GM12873 (cell line): ENCODE measurements around the gene SAFB.

Experiments used
- TF ChIP-seq, protein P1 (sequence below): IDR thresholded peaks from 2 replicates; pipeline ENCODE4 v1.5.1; 2012; ENCODE audit warnings: low read depth, mild to moderate bottlenecking, moderate library complexity, low read length, control low read depth; ENCODE audit not compliant: insufficient read depth; ENCODE audit errors: missing control alignments

SAFB gene

GRCh38 chr19:5595745-5596144, 27.1 kb upstream of the SAFB start:
- TF ChIP-seq, protein P1, sequence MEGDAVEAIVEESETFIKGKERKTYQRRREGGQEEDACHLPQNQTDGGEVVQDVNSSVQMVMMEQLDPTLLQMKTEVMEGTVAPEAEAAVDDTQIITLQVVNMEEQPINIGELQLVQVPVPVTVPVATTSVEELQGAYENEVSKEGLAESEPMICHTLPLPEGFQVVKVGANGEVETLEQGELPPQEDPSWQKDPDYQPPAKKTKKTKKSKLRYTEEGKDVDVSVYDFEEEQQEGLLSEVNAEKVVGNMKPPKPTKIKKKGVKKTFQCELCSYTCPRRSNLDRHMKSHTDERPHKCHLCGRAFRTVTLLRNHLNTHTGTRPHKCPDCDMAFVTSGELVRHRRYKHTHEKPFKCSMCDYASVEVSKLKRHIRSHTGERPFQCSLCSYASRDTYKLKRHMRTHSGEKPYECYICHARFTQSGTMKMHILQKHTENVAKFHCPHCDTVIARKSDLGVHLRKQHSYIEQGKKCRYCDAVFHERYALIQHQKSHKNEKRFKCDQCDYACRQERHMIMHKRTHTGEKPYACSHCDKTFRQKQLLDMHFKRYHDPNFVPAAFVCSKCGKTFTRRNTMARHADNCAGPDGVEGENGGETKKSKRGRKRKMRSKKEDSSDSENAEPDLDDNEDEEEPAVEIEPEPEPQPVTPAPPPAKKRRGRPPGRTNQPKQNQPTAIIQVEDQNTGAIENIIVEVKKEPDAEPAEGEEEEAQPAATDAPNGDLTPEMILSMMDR, result no peak

GRCh38 chr19:5600797-5601196, 22.1 kb upstream of the SAFB start:
- TF ChIP-seq, protein P1, result no peak

- TF ChIP-seq, protein P1, result no peak
Measured at GRCh38 chr19:5603626-5604025, 19.3 kb upstream of the SAFB start.

DNA sequence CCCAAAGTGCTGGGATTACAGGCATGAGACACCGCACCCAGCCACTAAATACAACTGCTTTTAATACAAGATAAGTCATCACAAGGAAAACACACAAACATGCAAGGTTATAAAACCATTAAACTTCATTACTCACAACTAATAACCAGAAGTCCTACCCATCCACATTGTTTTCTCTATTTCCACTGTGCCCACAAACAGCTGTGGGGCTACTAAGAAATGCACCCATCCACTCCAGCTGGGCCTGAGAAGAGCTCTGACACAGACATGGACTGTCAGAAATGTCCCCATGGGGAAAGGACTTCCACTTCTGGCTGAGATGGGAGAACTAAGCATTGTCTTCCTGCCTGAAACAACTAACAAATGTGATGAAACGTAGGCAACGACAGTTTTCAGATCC, 17.5 kb upstream of the SAFB start:
- TF ChIP-seq, protein P1, result no peak

DNA sequence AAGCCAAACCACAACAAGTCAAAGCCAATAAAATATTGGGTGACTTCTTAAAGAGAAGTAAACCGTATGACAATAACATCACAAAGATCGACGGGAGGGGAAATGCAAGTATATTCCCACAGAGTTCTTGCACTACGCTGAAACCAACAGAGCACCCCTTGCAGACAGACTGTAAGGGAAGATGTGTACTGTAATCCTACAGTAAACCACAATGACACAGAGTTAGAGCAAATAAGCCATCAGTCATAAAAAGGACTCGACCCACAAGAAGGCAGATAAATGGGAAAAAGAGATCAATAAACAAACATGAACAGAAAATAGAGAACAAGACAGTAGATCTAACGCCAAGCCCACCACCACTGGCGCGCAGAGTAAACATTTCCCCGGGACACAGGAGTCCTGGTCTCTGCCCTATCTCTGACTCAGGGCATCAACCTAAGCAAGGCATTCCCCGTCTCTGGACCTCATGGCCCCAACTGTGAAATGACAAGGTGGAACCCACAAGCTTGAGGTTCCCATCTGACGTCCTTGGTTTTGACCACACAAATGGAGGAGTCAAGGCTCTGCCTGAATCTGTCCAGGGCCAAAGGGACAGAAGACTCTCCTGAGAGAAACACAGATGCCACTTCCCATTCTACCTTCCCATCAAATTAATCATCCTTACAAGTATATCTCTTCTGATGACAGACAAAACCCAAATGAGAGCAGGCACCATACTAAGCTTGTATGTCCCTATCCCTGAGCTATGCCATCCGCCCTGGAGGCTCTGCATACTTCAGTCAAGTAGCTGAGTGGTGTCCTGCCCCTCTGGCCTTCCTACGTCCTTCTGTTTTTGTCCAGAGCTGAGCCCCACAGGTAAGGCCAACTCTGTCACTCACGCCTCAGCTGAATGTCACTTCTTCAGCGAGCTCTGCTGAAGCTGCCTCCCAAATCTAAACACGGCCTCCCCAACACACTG, 15.3 kb upstream of the SAFB start:
- TF ChIP-seq, protein P1, result no peak

DNA sequence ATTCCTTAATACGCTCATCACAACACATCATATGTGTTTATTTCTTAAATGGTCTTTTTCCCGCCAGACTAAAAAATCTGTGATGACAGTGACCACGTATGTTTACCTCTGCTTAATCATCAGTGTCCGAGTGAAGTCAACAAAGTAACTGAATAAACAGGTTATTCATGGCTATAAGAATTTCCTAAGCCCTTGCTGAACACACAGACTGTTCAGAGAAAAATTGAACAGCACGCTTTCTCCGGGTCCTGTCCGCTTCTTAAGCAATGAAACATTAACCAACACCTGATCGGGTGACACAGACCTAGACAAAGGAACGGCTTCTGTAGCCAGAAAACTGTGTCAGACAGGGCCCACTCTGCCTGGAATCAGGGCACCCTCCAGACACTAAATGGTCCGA, 14.6 kb upstream of the SAFB start:
- TF ChIP-seq, protein P1, result no peak

DNA sequence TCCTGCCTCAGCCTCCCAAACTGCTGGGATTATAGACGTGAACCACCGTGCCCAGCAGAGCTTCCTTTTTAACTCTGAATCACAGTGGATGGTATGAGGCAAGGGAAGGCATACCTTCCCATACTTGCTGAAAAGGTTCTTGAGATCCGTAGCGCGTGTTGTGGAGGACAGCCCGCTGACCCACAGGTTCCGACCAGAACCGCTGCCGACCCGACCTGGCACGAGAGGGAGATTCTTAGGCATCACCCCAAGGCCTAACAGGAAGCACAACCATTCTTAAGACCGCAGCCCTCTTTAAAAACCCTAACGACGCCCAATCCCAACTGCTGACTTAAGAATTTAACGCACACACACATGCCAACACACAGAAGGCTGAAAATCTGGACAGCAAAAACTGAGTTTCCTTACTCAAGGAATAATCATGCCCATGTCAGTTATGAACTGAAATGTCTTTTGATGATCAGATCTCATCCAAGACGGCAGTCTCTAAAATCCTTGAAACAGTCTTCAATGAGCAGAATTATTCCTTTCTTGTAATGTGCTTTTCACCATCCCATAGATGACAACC, 12.9 kb upstream of the SAFB start:
- TF ChIP-seq, protein P1, result no peak
